GM18861 (cell line): Measurements from ENCODE around the gene ACR.

Source experiments
- ATAC-seq: cut with Tn5 transposase; IDR thresholded peaks from one replicate; pipeline ENCODE4 v1.9.1; 2021; ENCODE audit not compliant: unreplicated experiment

The ACR gene

GRCh38 chr22:50716290-50717024 lies 21.5 kb upstream of the ACR start:
- ATAC-seq = no peak

DNA sequence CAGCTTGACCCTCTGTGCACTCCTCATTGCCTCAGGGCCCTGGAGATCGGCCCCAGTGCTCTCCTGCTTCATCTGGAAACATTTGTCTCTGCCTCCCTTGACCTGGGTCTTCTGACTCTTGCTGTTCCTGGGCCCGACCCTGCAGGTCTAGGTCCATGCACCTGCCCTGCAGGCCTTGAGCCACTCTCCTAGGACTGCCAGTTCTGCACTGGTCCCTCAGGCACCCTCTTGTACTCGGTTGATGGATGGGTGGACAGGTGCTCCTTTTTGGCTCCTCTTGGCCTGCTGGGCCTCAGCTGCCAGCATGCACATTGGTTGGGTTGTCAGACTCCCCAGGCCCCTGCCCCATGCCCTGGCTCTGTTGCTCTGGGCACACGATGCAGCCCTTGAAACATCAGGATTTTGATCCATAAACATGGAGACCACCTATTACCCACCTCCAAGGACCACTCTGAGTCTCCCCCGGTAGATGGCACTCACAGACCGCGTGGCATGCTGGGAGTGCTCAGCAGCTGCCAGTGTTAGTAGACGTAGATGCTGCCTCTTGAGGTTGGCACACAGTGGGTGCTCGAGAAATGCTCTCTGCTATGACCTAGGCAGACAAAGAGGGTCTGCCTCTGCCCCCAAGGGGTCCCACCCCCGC lies 20.2 kb upstream of the ACR start:
- ATAC-seq = no peak

- no peak for ATAC-seq
Measured at GRCh38 chr22:50718352-50718709, 19.7 kb upstream of the ACR start.

GRCh38 chr22:50719814-50720300 lies 18.1 kb upstream of the ACR start:
- ATAC-seq = no peak

DNA sequence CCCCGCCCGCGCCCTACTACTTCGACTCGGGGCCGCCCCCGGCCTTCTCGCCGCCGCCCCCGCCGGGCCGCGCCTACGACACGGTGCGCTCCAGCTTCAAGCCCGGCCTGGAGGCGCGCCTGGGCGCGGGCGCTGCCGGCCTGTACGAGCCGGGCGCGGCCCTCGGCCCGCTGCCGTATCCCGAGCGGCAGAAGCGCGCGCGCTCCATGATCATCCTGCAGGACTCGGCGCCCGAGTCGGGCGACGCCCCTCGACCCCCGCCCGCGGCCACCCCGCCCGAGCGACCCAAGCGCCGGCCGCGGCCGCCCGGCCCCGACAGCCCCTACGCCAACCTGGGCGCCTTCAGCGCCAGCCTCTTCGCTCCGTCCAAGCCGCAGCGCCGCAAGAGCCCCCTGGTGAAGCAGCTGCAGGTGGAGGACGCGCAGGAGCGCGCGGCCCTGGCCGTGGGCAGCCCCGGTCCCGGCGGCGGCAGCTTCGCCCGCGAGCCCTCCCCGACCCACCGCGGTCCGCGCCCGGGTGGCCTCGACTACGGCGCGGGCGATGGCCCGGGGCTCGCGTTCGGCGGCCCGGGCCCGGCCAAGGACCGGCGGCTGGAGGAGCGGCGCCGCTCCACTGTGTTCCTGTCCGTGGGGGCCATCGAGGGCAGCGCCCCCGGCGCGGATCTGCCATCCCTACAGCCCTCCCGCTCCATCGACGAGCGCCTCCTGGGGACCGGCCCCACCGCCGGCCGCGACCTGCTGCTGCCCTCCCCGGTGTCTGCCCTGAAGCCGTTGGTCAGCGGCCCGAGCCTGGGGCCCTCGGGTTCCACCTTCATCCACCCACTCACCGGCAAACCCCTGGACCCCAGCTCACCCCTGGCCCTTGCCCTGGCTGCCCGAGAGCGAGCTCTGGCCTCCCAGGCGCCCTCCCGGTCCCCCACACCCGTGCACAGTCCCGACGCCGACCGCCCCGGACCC lies 17.4 kb upstream of the ACR start:
- ATAC-seq = no peak

GRCh38 chr22:50721257-50721844 lies 16.7 kb upstream of the ACR start:
- ATAC-seq = no peak

DNA sequence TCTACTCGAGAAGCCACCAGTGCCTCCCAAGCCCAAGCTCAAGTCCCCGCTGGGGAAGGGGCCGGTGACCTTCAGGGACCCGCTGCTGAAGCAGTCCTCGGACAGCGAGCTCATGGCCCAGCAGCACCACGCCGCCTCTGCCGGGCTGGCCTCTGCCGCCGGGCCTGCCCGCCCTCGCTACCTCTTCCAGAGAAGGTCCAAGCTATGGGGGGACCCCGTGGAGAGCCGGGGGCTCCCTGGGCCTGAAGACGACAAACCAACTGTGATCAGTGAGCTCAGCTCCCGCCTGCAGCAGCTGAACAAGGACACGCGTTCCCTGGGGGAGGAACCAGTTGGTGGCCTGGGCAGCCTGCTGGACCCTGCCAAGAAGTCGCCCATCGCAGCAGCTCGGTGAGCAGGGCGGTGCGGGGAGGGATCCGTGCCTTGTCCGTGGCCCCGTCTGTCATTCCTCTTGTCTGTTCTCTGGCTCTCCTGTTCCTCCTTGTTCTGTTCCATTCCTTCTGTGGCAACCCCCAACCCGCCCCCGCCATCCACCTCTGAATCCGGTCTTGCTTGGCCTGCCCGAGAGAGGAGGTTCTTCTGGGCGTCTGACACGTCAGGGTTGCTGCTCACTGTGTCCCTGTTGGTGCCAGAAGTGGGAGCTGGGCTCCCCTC lies 15.8 kb upstream of the ACR start:
- ATAC-seq = no peak

- no peak for ATAC-seq
Measured at GRCh38 chr22:50722716-50723428, 15.1 kb upstream of the ACR start.

DNA sequence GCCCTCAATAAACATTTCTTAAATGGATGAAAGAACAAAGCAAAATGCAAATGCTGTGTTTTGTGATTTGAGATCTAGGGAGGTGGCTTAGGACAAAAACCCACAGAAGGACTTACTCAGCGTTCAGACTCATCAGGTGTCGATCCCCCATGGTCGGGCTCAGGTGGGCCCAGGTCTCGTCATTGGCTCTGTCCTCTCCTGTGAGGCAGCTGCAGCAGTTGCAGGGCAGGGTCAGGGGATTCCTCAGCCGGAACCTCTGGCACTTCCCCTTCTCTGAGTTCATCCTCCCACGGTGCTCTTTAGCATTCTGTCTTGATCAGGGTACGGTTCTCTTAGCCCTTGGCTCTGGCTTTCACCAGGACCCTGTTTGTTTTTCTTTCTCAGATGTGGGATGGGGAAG lies 14.0 kb upstream of the ACR start:
- no peak for ATAC-seq

- no peak for ATAC-seq
Measured at GRCh38 chr22:50724616-50725015, 13.4 kb upstream of the ACR start.

DNA sequence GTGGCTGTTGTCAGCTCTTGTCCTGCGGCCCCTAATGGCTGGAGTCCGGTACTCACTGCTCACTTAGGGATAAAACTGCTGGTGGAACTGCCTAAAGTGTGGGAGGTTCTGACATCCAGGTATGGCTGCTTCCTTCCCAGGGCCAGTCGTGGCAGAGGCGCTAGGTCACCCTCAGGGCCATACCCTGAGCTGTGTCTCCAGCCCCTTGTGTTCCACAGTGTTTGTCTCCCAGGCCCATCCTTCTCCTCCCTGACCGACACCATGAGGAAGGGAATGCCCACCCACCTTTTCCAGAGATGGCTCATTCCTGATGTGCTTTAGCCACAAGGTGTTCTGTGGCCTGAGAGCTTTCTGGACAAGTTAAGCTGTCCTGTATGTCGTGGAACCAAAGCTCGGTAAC lies 12.4 kb upstream of the ACR start:
- ATAC-seq = no peak

- ATAC-seq = no peak
Measured at GRCh38 chr22:50726643-50727340, 11.2 kb upstream of the ACR start.

DNA sequence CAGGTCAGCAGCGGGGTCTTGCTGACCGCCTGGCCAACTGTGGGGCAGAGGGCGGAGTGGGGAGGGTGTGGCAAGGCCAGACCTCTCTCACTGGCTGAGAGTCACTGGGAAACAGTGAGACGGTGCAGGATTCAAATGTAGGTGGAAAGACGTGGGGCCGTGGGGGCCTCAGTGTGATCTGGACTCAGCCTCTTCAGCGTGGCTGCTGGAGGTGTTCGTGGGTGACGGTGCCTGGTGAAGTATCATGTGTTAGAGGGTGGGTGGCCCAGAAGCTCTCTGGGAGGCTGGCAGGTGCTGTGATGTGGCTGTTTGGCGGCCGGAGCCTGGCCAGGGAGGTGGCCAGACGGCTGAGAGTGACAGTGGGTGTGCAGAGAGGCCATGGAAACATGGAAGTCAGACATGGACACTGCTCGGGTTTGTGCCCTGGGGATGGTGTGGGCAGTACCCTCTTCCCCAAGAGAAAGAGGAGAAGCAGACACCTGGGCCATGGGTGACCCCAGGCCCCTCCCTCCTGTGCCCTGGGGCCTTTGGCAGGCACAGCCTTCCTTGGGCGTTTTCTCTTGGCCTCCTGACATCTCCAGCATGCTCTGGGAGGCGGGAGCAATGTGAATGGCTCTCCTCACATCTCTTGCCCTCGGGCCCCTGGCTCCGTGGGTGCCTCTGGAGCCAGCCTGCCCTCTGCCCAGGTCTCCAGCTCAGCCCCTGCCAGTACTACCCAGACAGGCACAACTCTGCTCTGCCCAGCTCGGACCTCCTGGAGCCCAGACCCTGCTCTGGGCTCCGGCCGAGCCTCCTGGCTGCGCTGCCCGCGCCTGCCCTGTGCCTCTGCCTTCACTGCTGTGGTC lies 10.1 kb upstream of the ACR start:
- no peak for ATAC-seq

DNA sequence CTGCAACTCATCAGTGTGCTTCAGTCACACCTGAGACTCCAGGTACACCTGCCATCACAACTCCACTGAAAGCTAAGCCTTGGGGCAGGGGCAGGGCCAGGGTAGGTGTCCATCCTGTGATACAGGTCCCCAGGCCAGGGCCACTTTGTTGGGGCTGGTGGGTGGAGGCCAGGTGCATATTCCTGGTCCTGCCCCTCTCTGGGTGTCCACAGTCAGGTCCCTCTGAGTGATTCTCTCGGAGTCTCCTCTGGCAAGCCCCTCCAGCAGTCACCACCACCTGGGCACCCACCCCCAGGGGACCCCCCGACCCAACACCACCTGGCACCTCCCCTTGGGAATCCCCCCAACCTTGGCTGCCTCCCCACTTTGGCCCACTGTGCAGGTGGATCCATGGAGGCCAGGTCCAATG lies 9.5 kb upstream of the ACR start:
- no peak for ATAC-seq

GRCh38 chr22:50729391-50730012 lies 8.5 kb upstream of the ACR start:
- no peak for ATAC-seq

DNA sequence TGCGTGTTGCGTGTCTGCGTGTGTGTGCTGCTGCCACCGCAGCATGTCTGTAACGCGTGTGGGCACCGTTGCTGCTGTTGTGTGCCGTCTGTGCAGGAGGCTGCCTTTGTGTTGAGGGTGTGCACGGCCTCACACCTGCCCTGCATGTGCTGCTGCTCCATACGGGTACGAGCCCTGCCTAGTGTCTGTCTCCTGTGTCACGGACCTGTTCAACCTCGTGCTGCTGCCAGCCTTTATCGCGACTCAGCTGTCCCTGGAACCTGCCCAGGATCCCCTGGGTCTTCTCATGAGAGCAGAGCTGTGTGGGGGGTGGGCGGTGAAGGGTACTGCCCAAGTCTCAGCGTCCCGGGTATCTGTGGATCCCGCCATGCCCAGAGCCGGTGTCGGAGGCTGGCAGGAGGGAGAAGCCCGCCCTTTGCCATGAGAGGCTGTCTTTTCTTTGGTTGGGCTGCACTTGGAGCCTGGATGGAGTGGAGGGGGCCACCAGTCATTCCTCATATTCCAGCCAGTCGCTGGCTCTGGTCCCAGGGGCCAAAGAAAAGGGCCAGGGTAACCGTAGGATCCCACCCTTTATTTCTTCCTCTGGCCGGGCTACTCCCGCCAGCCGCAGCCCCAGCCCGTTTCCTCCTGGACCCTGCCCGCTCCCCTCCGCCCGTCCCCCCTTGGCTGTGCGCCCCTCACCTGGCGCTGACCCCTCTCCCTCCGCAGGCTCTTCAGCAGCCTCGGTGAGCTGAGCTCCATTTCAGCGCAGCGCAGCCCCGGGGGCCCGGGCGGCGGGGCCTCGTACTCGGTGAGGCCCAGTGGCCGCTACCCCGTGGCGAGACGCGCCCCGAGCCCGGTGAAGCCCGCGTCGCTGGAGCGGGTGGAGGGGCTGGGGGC lies 7.8 kb upstream of the ACR start:
- ATAC-seq = no peak
